ENCODE measurements around the gene ARHGAP24. TPM values are rescaled to one million over a fixed set of nuclear protein-coding genes. Genes with fewer than 3 reads are reported as not detected.

Gene ARHGAP24
- total and polyA plus RNA-seq, 4 donors, result 1.8 to 15.2 (median 3.3) TPM

DNA sequence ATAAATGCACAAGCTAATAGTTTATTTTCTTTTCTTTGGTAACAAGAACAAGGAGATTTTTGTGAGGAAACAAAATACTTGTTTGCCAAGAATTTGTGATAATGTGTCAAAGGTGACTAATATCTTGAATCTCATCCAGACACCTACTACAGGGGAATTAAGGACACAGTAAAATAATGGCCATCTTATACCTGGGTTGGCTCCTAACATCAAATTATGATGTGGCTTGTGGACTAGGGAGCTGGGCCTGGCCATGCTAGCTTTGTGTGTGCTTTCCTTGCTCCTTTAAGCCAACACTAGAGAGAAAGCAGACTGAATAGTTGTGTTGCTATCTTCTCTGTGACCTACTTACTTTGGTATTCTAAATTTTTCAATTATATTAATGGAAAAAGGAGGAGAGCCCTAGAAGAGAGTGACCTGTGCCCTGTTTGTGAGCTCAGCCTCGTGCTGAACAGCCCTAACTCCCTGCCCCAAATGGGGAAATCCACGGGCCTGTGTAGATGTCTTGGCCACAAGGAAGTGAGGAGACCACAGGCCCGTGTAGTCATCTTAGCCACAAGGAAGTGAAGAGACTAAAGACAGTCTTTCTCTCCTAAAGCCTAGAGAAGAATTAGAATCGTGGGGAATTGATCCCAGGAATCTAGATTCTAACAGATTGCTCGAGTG lies 23.3 kb downstream of the ARHGAP24 start:
- WGBS, result 58% methylated on average over 5 of the region's 5 CpGs
- Histone ChIP-seq H3K36me3 (ENCODE audit: control insufficient read depth in 4 of 4, insufficient read depth in 3 of 4, low read depth in 1 of 4, low read length in 3 of 4) (no peaks in the 10 kb centered on the region), H3K27ac (ENCODE audit: low read depth in 1 of 2, low read length in 2 of 2) (no peak overlapping the region), H3K27me3 (ENCODE audit: control insufficient read depth in 4 of 4, insufficient read depth in 4 of 4, low read length in 3 of 4) (no peaks in the 10 kb centered on the region), H3K4me3 (ENCODE audit: low read depth in 1 of 3, low read length in 3 of 3) (no peak overlapping the region), H3K9me3 (ENCODE audit: control insufficient read depth in 4 of 4, low read length in 3 of 4) (no peaks in the 10 kb centered on the region), H3K9ac (ENCODE audit: low read depth in 1 of 2, low read length in 2 of 2) (no peak overlapping the region), H3K4me1 (ENCODE audit: control insufficient read depth in 4 of 4, insufficient read depth in 4 of 4, low read length in 3 of 4) (no peaks in the 10 kb centered on the region)
- no peak for DNase-seq (ENCODE audit: low spot score)
- TF ChIP-seq GABPA (IDR thresholded peaks at IDR 0.05 in 1 of 2, conservative IDR thresholded peaks at IDR 0.05 in 1 of 2), result no peak
- TF ChIP-seq SP1 (IDR thresholded peaks at IDR 0.05), result no peak
- TF ChIP-seq, protein P1, sequence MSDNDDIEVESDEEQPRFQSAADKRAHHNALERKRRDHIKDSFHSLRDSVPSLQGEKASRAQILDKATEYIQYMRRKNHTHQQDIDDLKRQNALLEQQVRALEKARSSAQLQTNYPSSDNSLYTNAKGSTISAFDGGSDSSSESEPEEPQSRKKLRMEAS (IDR thresholded peaks at IDR 0.05), result peak; percentile 50
- TF ChIP-seq RXRA (IDR thresholded peaks at IDR 0.05), result peak in 1 of 2 donors; percentile 27
- TF ChIP-seq NR2F2 (IDR thresholded peaks at IDR 0.05), result peak; percentile 44
- TF ChIP-seq JUND (IDR thresholded peaks at IDR 0.05), result no peak
- no peak for TF ChIP-seq CTCF (IDR thresholded peaks at IDR 0.05; ENCODE audit: low read depth, low read length, missing input control)
- TF ChIP-seq YY1 (IDR thresholded peaks at IDR 0.05), result peak; percentile 6

GRCh38 chr4:85499573-85499972 lies 24.6 kb downstream of the ARHGAP24 start:
- H3K9me3 ChIP-seq (ENCODE audit: control insufficient read depth in 4 of 4, low read length in 3 of 4), result no peaks in the 10 kb centered on the region
- H3K4me1 ChIP-seq (ENCODE audit: control insufficient read depth in 4 of 4, insufficient read depth in 4 of 4, low read length in 3 of 4), result no peaks in the 10 kb centered on the region
- H3K27me3 ChIP-seq (ENCODE audit: control insufficient read depth in 4 of 4, insufficient read depth in 4 of 4, low read length in 3 of 4), result no peaks in the 10 kb centered on the region
- WGBS, result 90% methylated on average over 3 of the region's 3 CpGs
- H3K4me3 ChIP-seq (ENCODE audit: low read depth in 1 of 3, low read length in 3 of 3), result no peak overlapping the region
- no peak for DNase-seq (ENCODE audit: low spot score)
- no peaks in the 10 kb centered on the region for H3K36me3 ChIP-seq (ENCODE audit: control insufficient read depth in 4 of 4, insufficient read depth in 3 of 4, low read depth in 1 of 4, low read length in 3 of 4)
- TF ChIP-seq GABPA (IDR thresholded peaks at IDR 0.05 in 1 of 2, conservative IDR thresholded peaks at IDR 0.05 in 1 of 2) (no peak), ZBTB33 (IDR thresholded peaks at IDR 0.05) (no peak), NR2F2 (IDR thresholded peaks at IDR 0.05) (no peak), CTCF (IDR thresholded peaks at IDR 0.05; ENCODE audit: low read depth, low read length, missing input control) (no peak), SP1 (IDR thresholded peaks at IDR 0.05) (no peak), RXRA (IDR thresholded peaks at IDR 0.05) (no peak), FOXA1 (IDR thresholded peaks at IDR 0.05) (no peak), REST (IDR thresholded peaks at IDR 0.05) (no peak), RAD21 (IDR thresholded peaks at IDR 0.05) (no peak), JUND (IDR thresholded peaks at IDR 0.05) (no peak), ATF3 (IDR thresholded peaks at IDR 0.05) (no peak), YY1 (IDR thresholded peaks at IDR 0.05) (no peak)
- TF ChIP-seq, protein P1 (IDR thresholded peaks at IDR 0.05), result no peak
- H3K9ac ChIP-seq (ENCODE audit: low read depth in 1 of 2, low read length in 2 of 2), result no peak overlapping the region
- H3K27ac ChIP-seq (ENCODE audit: low read depth in 1 of 2, low read length in 2 of 2), result no peak overlapping the region

All from liver (tissue), 9 donors.